Trophoblast cell (in vitro differentiated cells and primary cell): ENCODE measurements around the gene ITGA6.
A peak's percentile ranks its signal among the peaks of the same experiment; 100 is the strongest.

Experiments
- DNase-seq, 2 donors: peaks; one replicate each; pipeline ENCODE4 v3.0.0-alpha.2; 2016
- H2AFZ ChIP-seq: 2 replicates; pipeline ENCODE4 v1.6.1; 2013; ENCODE audit warnings: low read length, moderate library complexity, mild to moderate bottlenecking; ENCODE audit not compliant: insufficient read depth, poor library complexity
- H2AK5ac ChIP-seq: 2 replicates; pipeline ENCODE4 v1.6.1; 2013; ENCODE audit warnings: mild to moderate bottlenecking, low read length
- H2BK120ac ChIP-seq: 2 replicates; pipeline ENCODE4 v1.6.1; 2013; ENCODE audit warnings: low read length, mild to moderate bottlenecking, moderate library complexity; ENCODE audit not compliant: insufficient read depth, poor library complexity
- H2BK12ac ChIP-seq: 2 replicates; pipeline ENCODE4 v1.6.1; 2013; ENCODE audit warnings: mild to moderate bottlenecking, low read length, moderate library complexity
- H2BK5ac ChIP-seq: 2 replicates; pipeline ENCODE4 v1.6.1; 2013; ENCODE audit warnings: low read length, low read depth, moderate library complexity, mild to moderate bottlenecking; ENCODE audit not compliant: poor library complexity
- H3K14ac ChIP-seq: 2 replicates; pipeline ENCODE4 v1.6.1; 2013; ENCODE audit warnings: mild to moderate bottlenecking, low read length
- H3K18ac ChIP-seq: 2 replicates; pipeline ENCODE4 v1.6.1; 2013; ENCODE audit warnings: mild to moderate bottlenecking, low read length
- H3K23ac ChIP-seq: 2 replicates; pipeline ENCODE4 v1.6.1; 2013; ENCODE audit warnings: low read length
- H3K27ac ChIP-seq: 2 replicates; pipeline ENCODE4 v1.5.1; 2013; ENCODE audit warnings: low read depth, mild to moderate bottlenecking, inconsistent platforms, low read length, moderate library complexity
- H3K27me3 ChIP-seq: 2 replicates; pipeline ENCODE4 v1.6.1; 2013; ENCODE audit warnings: inconsistent platforms, mild to moderate bottlenecking, low read length, moderate library complexity; ENCODE audit not compliant: insufficient read depth
- H3K36me3 ChIP-seq, 2 experiments: 1 replicate in 1 of 2; 2 replicates in 1 of 2; pipeline ENCODE4 v1.6.1; 2013; ENCODE audit warnings: low read length in 2 of 2, mild to moderate bottlenecking in 2 of 2, moderate library complexity in 1 of 2; ENCODE audit not compliant: insufficient read depth in 2 of 2, control insufficient read depth in 1 of 2
- H3K4ac ChIP-seq: 2 replicates; pipeline ENCODE4 v1.6.1; 2013; ENCODE audit warnings: low read depth, mild to moderate bottlenecking, low read length, moderate library complexity
- H3K4me1 ChIP-seq, 2 experiments: 1 replicate in 1 of 2; 2 replicates in 1 of 2; pipeline ENCODE4 v1.6.1; 2013; ENCODE audit warnings: low read length in 2 of 2, mild to moderate bottlenecking in 2 of 2, moderate library complexity in 1 of 2; ENCODE audit not compliant: insufficient read depth in 2 of 2, control insufficient read depth in 1 of 2
- H3K4me2 ChIP-seq: 2 replicates; pipeline ENCODE4 v1.6.1; 2013; ENCODE audit warnings: inconsistent platforms, mild to moderate bottlenecking, low read length, moderate library complexity
- H3K4me3 ChIP-seq: 2 replicates; pipeline ENCODE4 v1.5.1; 2013; ENCODE audit warnings: mild to moderate bottlenecking, low read depth, low read length, inconsistent platforms
- H3K79me1 ChIP-seq: one replicate; pipeline ENCODE4 v1.6.1; 2013; ENCODE audit warnings: low read length
- H3K79me2 ChIP-seq: 2 replicates; pipeline ENCODE4 v1.6.1; 2013; ENCODE audit warnings: low read length, mild to moderate bottlenecking; ENCODE audit not compliant: control insufficient read depth, insufficient read depth, poor library complexity
- H3K9ac ChIP-seq: 2 replicates; pipeline ENCODE4 v1.6.1; 2013; ENCODE audit warnings: mild to moderate bottlenecking, low read length
- H3K9me3 ChIP-seq: 2 replicates; pipeline ENCODE4 v1.6.1; 2013; ENCODE audit warnings: low read depth, mild to moderate bottlenecking, control low read depth, inconsistent platforms, low read length; ENCODE audit not compliant: insufficient read depth
- H4K12ac ChIP-seq: 2 replicates; pipeline ENCODE4 v1.6.1; 2013; ENCODE audit warnings: low read depth, mild to moderate bottlenecking, low read length, moderate library complexity
- H4K8ac ChIP-seq: 2 replicates; pipeline ENCODE4 v1.6.1; 2013; ENCODE audit warnings: low read depth, mild to moderate bottlenecking, low read length, moderate library complexity
- H4K91ac ChIP-seq: one replicate; pipeline ENCODE4 v1.6.1; 2013; ENCODE audit warnings: low read depth, mild to moderate bottlenecking, low read length, moderate library complexity
- WGBS: extraction: QIAGEN DNeasy Blood & Tissue Kit; methylation state at CpG from one replicate; pipeline ENCODE4 v1.1.7; 2013; ENCODE audit warnings: missing lambda C conversion rate; ENCODE audit not compliant: insufficient read length, insufficient coverage; ENCODE audit errors: extremely low coverage; 5-methylcytosine and 5-hydroxymethylcytosine counted together

Gene ITGA6

DNA sequence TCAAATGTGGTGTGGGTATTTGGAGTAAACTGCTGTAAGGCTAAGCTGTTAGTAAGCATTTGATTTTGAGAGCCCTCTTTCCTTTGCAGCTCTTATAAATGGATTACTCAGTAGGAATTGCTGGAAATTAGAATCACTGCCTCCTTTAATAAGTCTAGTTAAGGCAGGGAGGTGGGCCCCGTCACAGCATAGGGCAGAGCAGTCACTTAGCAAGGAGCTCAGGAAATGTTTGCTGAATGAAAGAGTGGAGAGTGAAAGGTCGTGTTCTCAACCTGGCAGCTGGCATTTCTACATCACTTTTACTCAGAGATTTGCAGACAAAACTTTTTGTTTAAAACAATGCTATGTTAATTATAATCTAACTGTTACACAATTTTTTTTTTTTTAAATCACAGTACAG is 25.5 kb downstream of the ITGA6 start:
- H2BK120ac ChIP-seq: no peak overlapping the region
- H4K12ac ChIP-seq: no peak overlapping the region
- DNase-seq: peak in 1 of 2 donors; percentile 42
- no peak overlapping the region for H3K23ac ChIP-seq
- H2BK12ac ChIP-seq: no peak overlapping the region
- H3K79me2 ChIP-seq: no peaks in the 10 kb centered on the region
- H3K36me3 ChIP-seq: no peaks in the 10 kb centered on the region
- H3K4me1 ChIP-seq: peaks cover 22 to 29% of the 10 kb centered on the region in 2 experiments
- H2AK5ac ChIP-seq: no peak overlapping the region
- H3K14ac ChIP-seq: no peak overlapping the region
- H3K18ac ChIP-seq: no peak overlapping the region
- no peak overlapping the region for H3K27ac ChIP-seq
- no peak overlapping the region for H2BK5ac ChIP-seq
- H3K4me2 ChIP-seq: no peak overlapping the region
- no peak overlapping the region for H2AFZ ChIP-seq
- no peak overlapping the region for H4K8ac ChIP-seq
- no peak overlapping the region for H3K4ac ChIP-seq
- H3K79me1 ChIP-seq: no peaks in the 10 kb centered on the region
- H3K9ac ChIP-seq: no peak overlapping the region
- H3K27me3 ChIP-seq: no peaks in the 10 kb centered on the region
- H3K9me3 ChIP-seq: no peaks in the 10 kb centered on the region
- WGBS: no CpG with 5 or more reads among the region's 2 CpGs
- no peak overlapping the region for H4K91ac ChIP-seq
- H3K4me3 ChIP-seq: no peak overlapping the region

DNA sequence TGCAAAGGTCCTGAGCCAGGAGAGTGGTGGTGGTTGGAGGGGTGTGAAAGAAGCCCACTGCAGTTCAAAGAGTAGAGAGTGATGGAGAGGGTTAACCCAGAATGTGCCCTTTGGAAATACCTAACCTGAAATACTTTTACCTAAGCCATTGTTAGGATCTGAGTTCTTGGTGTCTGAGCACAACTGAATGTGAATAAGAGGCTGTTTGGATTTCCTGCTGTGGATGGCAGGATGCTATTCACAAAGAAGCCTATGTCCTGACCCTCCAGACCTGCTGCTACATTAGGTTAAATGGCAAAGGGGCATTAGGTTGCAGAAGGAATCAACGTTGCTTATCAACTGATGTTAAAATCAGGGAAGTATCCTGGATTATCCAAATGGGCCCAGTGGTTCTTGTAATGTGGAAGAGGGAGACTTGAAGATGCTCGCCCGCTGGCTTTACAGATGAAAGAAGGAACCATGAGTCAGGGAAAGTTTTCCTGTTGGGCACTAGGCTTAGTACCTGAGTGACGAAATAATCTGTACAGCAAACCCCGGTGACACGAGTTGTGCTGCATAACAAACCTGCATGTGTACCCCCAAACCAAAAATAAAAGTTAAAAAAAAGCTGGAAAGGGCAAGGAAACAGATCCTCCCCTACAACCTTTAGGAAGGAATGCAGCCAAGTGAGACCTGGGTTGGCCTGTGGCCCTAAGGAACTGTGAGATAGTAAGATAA is 27.2 kb downstream of the ITGA6 start:
- H2AK5ac ChIP-seq: no peak overlapping the region
- no peaks in the 10 kb centered on the region for H3K27me3 ChIP-seq
- no peak overlapping the region for H3K27ac ChIP-seq
- H3K79me2 ChIP-seq: no peaks in the 10 kb centered on the region
- H3K18ac ChIP-seq: no peak overlapping the region
- no peak overlapping the region for H3K9ac ChIP-seq
- DNase-seq: no peak
- no peak overlapping the region for H4K8ac ChIP-seq
- H2BK5ac ChIP-seq: no peak overlapping the region
- no peaks in the 10 kb centered on the region for H3K79me1 ChIP-seq
- H4K12ac ChIP-seq: no peak overlapping the region
- H2BK12ac ChIP-seq: no peak overlapping the region
- no peak overlapping the region for H2AFZ ChIP-seq
- no peak overlapping the region for H4K91ac ChIP-seq
- no peak overlapping the region for H3K14ac ChIP-seq
- H3K23ac ChIP-seq: no peak overlapping the region
- peaks cover 19 to 26% of the 10 kb centered on the region in 2 experiments for H3K4me1 ChIP-seq
- no peaks in the 10 kb centered on the region for H3K9me3 ChIP-seq
- H3K4me2 ChIP-seq: no peak overlapping the region
- H3K4me3 ChIP-seq: no peak overlapping the region
- H3K36me3 ChIP-seq: no peaks in the 10 kb centered on the region
- no peak overlapping the region for H3K4ac ChIP-seq
- no CpG with 5 or more reads among the region's 6 CpGs for WGBS
- no peak overlapping the region for H2BK120ac ChIP-seq

DNA sequence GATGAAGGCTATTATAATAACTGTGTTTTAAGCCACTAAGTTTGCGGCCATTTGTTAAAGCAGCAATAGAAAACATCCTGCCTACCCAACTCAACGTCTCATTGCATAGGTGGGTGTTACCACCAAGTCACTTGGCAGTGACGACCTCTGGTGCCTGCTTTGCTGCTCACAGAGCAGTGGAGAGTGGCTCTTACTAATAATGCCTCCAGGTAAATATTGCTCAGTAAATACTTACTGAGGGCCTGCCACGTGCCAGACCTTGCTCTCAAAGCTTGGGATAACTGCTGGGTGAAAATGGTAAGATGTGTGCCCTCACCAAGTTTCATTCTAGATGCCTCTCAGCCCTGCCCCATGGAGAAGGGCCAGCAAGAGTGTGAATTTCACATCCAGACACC is 27.7 kb downstream of the ITGA6 start:
- H3K9me3 ChIP-seq: no peaks in the 10 kb centered on the region
- no peak overlapping the region for H3K4me2 ChIP-seq
- peaks cover 15 to 23% of the 10 kb centered on the region in 2 experiments for H3K4me1 ChIP-seq
- H2BK5ac ChIP-seq: no peak overlapping the region
- no peak overlapping the region for H2AK5ac ChIP-seq
- H4K12ac ChIP-seq: no peak overlapping the region
- no peak overlapping the region for H4K8ac ChIP-seq
- no CpG with 5 or more reads among the region's 4 CpGs for WGBS
- H3K23ac ChIP-seq: no peak overlapping the region
- no peaks in the 10 kb centered on the region for H3K27me3 ChIP-seq
- no peaks in the 10 kb centered on the region for H3K79me2 ChIP-seq
- no peak overlapping the region for H3K4me3 ChIP-seq
- H3K4ac ChIP-seq: no peak overlapping the region
- no peak overlapping the region for H3K9ac ChIP-seq
- no peak overlapping the region for H2AFZ ChIP-seq
- DNase-seq: peak; percentile 74 to 80
- H3K18ac ChIP-seq: no peak overlapping the region
- H2BK12ac ChIP-seq: peak overlapping the region; percentile 84
- no peaks in the 10 kb centered on the region for H3K79me1 ChIP-seq
- no peak overlapping the region for H3K14ac ChIP-seq
- no peak overlapping the region for H4K91ac ChIP-seq
- H2BK120ac ChIP-seq: no peak overlapping the region
- no peaks in the 10 kb centered on the region for H3K36me3 ChIP-seq
- no peak overlapping the region for H3K27ac ChIP-seq

- Histone ChIP-seq H4K91ac (no peak overlapping the region), H4K8ac (no peak overlapping the region), H2AK5ac (no peak overlapping the region), H2BK12ac (peak overlapping the region; percentile 8), H3K4me1 (peaks cover 14 to 21% of the 10 kb centered on the region in 2 experiments), H3K27me3 (no peaks in the 10 kb centered on the region), H3K27ac (no peak overlapping the region), H3K79me1 (no peaks in the 10 kb centered on the region), H4K12ac (no peak overlapping the region), H3K79me2 (no peaks in the 10 kb centered on the region), H3K36me3 (no peaks in the 10 kb centered on the region), H3K18ac (no peak overlapping the region), H3K9me3 (no peaks in the 10 kb centered on the region), H2BK120ac (no peak overlapping the region), H3K4ac (no peak overlapping the region), H2BK5ac (no peak overlapping the region), H3K4me2 (no peak overlapping the region), H3K14ac (no peak overlapping the region), H3K4me3 (no peak overlapping the region), H3K9ac (no peak overlapping the region), H2AFZ (no peak overlapping the region), H3K23ac (no peak overlapping the region)
- DNase-seq: peak; percentile 73 to 82
- WGBS: no CpG with 5 or more reads among the region's 4 CpGs
These were observed 28.6 kb downstream of the ITGA6 start for GRCh38 chr2:172456002-172456401.
